GM15510 (cell line): Measurements from ENCODE around the gene PRDM2.

Experiments used
- POLR2A ChIP-seq: IDR thresholded peaks from 3 replicates; pipeline ENCODE4 v1.6.1; 2011; ENCODE audit warnings: borderline replicate concordance; ENCODE audit not compliant: insufficient read length; ENCODE audit errors: extremely low read depth

PRDM2 gene

DNA sequence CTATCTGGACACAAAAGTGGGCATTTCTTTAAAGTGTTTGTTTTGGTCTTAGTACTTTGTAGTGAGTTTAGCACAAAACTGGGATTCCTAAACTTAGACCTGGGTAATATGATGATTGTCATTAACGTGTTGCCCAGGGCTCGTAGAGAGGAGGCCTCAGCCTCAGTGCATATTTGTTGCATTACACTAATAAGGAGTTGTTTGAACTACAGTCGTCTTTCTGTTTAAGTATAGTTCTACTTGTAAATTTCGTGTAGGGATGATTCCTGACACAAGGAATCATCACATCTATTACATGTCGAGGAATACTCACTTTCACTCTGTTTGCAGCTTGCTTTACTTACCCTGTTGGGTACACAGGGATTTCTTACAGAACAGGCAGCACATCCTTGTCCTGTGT lies 85.0 kb downstream of the PRDM2 start:
- no peak for TF ChIP-seq POLR2A

GRCh38 chr1:13786541-13786940 lies 86.6 kb downstream of the PRDM2 start:
- TF ChIP-seq POLR2A: no peak

GRCh38 chr1:13788795-13789194 lies 88.8 kb downstream of the PRDM2 start:
- TF ChIP-seq POLR2A: no peak

GRCh38 chr1:13790290-13791030 lies 90.5 kb downstream of the PRDM2 start:
- TF ChIP-seq POLR2A: no peak

DNA sequence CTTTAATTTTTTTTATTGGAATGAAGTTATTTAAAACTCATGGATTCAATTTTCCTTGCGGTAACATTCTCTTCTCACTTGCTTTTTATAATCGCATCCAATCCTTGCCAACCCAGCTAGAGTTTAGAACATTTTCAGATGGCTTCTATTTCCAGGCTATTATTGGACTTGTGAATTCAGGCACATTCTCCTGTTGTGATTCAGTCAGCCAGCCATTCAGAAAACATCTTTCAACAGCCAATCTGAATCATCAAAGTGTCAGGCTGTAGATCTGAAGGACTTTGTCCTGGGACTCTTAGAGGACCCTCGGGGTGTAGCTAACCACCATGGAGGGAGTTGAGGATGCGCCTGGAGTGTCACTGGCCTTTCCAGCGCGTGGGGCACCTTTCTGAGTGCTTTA lies 92.4 kb downstream of the PRDM2 start:
- no peak for TF ChIP-seq POLR2A

DNA sequence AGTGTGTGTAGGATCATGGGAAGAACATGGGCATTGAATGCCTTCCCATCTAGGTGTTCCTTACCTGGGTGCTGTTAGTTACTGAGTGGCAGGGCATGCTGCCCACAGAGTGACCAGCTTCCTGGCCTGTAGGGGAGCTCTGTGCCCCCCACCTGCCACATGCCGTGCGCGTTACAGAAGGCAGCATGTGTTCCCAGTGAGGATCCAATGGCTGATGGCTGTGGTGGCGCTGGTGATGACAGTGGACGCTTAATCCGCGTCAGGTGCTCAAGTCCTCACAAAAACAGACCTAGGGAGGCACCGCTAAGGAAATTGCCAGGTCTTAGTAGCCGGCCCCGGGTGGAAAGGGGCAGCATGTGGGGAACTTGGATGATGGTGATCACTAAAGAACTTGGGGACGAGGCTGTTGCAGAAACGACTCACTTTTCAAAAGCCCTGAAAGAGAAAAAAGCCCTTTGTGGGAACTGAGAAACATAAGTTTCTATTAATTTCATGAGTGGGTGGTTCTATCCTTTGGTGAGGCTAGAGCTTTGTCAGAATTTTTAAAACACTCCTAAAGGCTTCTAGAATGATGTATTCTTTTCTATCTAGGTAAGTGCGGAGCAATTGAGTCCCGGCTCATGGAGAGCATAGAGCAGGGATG lies 93.2 kb downstream of the PRDM2 start:
- no peak for TF ChIP-seq POLR2A

DNA sequence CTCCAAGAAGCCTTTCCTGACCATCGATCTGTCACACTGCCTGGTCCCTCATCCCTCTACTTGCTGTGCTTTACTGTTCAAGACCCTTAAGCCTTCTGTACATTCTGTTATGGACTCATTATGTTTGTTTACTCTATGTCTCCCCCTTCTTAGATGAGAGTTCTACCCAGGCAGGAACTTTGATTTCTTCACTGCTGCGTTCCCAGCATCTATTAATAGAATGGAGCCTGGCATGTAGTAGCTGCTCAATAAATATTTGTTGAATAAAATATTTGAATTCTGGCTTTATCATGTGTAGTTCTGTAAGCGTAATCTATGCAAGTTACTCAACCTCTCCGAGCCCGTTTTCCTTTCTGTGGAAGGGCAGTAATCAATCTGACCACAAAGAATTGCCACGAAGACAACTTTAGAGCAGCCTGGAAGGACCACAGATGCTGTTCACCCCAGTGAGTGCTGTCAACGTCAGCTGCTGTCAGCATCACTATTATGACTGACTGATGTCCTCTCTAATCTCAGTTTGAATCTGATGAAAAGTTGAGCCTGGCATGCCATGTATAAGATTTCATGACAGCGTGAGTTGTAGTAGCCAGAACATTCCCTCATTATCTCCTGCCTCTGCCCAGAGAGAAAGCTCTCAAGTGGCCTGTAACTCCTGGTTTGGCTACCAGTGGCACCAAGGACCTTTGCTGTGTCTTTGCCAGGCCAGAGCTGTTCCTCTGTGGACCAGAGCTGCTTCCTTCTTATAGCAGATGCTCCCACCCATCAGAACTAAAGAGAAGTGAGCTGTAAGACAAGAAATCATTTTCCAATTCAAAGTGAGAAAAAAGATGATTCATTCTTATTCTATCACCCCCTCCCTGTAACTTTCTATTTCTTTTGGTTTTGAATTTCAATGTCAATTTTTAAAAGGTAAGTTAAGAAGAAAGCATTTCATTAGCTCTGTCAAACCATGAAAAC lies 94.5 kb downstream of the PRDM2 start:
- no peak for TF ChIP-seq POLR2A

DNA sequence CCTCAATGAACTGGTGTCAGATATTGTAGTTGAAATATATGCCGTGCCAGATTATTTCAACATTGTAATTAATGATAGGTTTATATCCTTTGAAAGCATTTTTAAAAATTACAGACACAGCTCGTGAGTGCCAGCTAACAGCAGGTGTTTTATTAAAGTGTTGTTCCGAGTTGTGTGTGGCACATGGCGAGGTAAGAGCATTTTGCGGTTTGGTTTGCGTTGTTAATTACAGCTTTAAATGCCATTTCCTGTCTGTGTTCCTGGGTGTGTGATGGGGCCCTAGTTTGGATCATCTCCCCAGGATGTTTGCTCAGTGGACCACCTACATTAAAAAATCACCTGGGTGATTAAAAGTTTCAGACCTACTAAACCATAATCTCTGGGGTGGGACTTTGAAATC lies 97.4 kb downstream of the PRDM2 start:
- TF ChIP-seq POLR2A: no peak

DNA sequence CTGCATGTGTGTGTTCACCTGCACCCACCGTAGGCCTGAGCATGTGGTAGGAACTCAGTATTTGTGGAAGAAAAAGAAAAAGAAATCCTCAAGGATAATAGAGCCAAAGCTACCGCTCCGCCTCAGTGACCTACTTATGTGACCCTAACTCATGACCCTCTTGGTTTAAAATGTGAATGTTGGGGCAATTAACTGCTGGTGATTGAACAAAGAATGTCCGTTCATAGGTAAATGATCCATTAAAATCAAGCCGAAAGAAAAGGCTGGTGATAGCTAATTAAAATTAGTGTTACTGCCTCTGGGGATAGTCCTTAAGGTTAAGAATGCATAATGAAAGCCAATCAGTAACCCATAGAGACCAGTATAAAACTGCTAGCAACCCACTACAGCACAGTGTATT lies 98.1 kb downstream of the PRDM2 start:
- no peak for TF ChIP-seq POLR2A

DNA sequence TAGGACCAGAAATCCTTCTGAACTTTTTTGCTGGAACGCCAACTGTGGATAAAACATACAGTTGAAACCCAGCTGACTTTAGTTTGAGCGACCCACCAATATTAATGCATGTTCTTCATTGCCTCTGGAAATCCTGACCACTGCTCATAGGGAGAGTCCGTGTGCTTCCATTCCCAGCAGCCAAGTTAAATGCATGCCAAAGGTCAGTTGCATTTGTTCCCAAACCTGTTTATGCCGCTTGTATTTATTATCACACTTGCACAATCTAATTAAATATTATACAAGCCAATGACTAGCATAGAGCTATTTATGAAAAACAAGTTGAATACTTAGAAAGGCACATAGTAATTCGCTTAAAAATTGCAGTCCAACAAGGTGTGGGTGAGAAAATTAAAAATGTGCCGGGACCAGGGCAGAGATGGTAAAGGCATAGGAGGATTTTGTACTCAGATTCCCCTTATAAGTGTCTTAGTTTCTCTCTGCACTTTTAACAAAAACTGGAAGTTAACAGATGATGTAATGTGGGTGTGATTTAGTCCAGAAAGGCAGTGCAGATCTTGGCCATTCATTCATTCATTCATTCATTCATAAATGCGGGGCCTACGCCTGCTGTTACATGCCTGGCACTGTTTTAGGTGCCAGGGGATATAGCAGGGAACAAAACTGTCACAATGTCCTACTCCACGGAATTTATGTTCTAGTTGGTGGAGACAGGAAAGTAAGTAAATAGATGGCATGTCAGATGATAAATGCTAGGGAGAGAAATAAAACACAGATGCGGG lies 99.7 kb downstream of the PRDM2 start:
- TF ChIP-seq POLR2A: no peak

DNA sequence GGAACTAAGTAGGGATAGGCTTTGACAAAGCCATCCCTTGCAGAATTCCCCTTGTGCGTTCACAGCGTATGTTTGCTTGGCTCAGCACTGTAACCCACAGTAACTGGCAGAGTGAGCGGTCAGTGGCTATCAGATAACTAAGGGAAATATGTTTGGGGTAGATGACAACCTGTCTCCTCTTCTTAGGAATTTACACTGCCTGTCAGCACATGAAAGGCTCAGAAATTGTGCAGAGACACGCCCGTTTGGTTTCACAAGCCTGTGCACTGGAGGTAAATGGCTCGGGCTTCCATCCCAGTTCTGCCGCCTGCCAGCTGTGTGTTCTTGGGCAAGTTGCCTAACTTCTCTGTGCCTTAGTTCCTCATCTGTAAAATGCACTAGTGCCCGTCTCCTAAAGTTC lies 101.2 kb downstream of the PRDM2 start:
- no peak for TF ChIP-seq POLR2A

GRCh38 chr1:13801655-13802486 lies 101.9 kb downstream of the PRDM2 start:
- TF ChIP-seq POLR2A: no peak

DNA sequence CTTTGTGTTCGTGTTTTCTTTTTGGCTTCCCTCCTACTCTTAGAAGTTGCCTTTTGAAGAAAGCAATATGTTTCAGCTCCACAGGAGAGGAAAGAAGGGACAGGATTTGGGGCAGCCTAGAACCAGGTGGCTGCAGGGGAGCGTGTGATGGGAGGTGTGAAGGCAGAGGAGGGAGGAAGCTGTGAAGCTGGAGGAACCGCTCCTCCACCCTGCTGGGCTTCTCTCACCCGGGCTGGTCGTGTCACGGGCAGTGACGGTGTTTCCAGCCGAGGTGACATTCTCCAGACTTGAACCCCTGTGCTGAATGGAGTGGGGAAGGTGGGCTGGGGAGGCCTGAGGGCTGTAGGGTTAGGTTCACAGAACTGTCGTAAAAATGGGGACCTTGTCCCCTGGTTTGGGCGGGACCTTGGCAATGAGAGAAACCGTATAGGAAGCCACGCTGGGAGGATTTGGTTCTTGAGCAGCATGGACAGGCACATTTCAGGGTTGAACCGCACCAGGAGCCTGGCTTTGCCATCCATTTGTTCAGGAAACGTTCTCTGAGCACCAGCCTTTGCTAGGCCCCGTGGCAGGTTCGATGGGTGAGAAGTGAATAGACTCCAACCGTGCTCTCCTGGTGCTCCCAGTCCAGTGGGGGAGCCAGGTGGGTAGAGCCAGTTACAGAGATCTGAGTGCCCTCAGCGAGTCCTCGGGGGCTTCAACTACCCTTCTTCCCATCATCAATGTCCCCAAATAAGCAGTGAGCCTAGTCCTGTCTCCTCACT lies 103.0 kb downstream of the PRDM2 start:
- TF ChIP-seq POLR2A: no peak

DNA sequence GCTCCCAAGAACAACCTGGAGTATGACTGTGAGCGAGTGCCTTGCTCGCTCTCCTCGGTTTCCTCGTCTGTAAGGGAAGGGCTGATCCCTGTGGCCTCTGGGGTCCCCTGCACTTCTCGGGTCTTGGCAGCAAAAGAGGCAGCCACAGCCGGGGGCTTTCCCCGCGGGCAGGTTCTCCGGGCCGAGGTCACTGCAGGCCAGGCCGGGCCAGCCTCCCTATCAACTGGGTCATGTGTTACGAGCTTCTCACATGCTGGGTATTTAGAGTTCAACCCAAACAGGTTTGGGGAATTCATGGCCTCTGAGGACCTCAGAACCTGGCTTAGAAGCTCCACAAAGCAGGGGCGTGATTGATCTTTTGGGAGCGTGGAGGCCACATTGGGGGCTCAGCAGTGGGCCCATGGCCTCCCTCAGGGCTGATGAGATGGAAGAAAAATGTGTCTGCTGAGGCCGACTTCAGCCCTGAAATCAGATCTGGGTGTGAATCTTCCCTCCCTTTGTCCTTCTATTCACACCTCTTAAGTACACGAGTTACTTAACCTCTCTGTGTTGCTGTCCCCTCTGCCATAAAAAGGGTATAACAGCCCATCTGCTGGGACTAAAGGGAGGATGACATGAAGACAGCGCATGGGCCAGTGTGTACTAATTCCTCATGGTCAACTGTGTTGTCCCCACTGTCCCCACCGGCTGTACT lies 103.7 kb downstream of the PRDM2 start:
- TF ChIP-seq POLR2A: no peak
